Activated naive CD4-positive, alpha-beta T cell (primary cell): ENCODE measurements around the gene OVCA2.

ENCODE experiments used
- DNase-seq, 4 experiments: peaks; one replicate each; lab custom pipeline; 2025; lab: John Stamatoyannopoulos, UW

The OVCA2 gene

GRCh38 chr17:2034806-2035540 lies 6.8 kb upstream of the OVCA2 start:
- no peak for DNase-seq

GRCh38 chr17:2035541-2036488 lies 6.0 kb upstream of the OVCA2 start:
- DNase-seq: no peak

- no peak for DNase-seq
Measured at GRCh38 chr17:2037155-2037554, 4.7 kb upstream of the OVCA2 start.

GRCh38 chr17:2040219-2040827 lies 1.5 kb upstream of the OVCA2 start:
- no peak for DNase-seq

- no peak for DNase-seq
Measured at GRCh38 chr17:2040942-2041560, 771 bp upstream of the OVCA2 start.

GRCh38 chr17:2042390-2042847 lies 597 bp downstream of the OVCA2 start:
- no peak for DNase-seq

- no peak for DNase-seq
Measured at GRCh38 chr17:2042933-2043332, 1.1 kb downstream of the OVCA2 start.

GRCh38 chr17:2043785-2044184 lies 2.0 kb downstream of the OVCA2 start:
- no peak for DNase-seq

GRCh38 chr17:2044263-2044894 lies 2.6 kb downstream of the OVCA2 start:
- DNase-seq: no peak

- DNase-seq: no peak
Measured at GRCh38 chr17:2047590-2047989, 5.8 kb downstream of the OVCA2 start.

- no peak for DNase-seq
Measured at GRCh38 chr17:2048805-2049204, 7.0 kb downstream of the OVCA2 start.

- peak; percentile 69 to 89 (median 77) for DNase-seq
Measured at GRCh38 chr17:2049333-2050299, 7.8 kb downstream of the OVCA2 start.

- peak in 3 of 4 experiments; percentile 50 to 66 (median 54) for DNase-seq
Measured at GRCh38 chr17:2050300-2051060, 8.7 kb downstream of the OVCA2 start.

GRCh38 chr17:2051061-2051932 lies 9.5 kb downstream of the OVCA2 start:
- no peak for DNase-seq

- no peak for DNase-seq
Measured at GRCh38 chr17:2051933-2052559, 10.2 kb downstream of the OVCA2 start.

- peak; percentile 53 to 72 (median 62) for DNase-seq
Measured at GRCh38 chr17:2053380-2054261, 11.8 kb downstream of the OVCA2 start.

GRCh38 chr17:2054262-2054511 lies 12.4 kb downstream of the OVCA2 start:
- DNase-seq: peak in 1 of 4 experiments; percentile 33
